Neural cell (in vitro differentiated cells): ENCODE measurements around the gene GHITM.

Experiments used
- EP300 ChIP-seq: fragments of 450-650 bp; conservative IDR thresholded peaks from 2 replicates; pipeline ENCODE4 v1.6.1; 2014; ENCODE audit warnings: antibody characterized with exemption, mild to moderate bottlenecking, moderate library complexity; ENCODE audit not compliant: poor library complexity, severe bottlenecking
- EZH2 ChIP-seq: fragments of 200-600, 300-800 bp; shearing (Covaris generic), sonication (generic); IDR thresholded peaks from 2 replicates; pipeline ENCODE4 v1.6.1; 2014; ENCODE audit warnings: antibody characterized with exemption, low read length, borderline replicate concordance, mild to moderate bottlenecking; ENCODE audit not compliant: insufficient read depth, poor library complexity, severe bottlenecking
- MXI1 ChIP-seq: fragments of 450-650 bp; conservative IDR thresholded peaks from 2 replicates; pipeline ENCODE4 v1.6.1; 2014; ENCODE audit warnings: antibody characterized with exemption, mild to moderate bottlenecking; ENCODE audit not compliant: poor library complexity, severe bottlenecking
- POLR2AphosphoS5 ChIP-seq: IDR thresholded peaks from 2 replicates; pipeline ENCODE4 v1.6.1; 2012
- TF ChIP-seq, protein P1 (sequence below): fragments of 450-650 bp; IDR thresholded peaks from 2 replicates; pipeline ENCODE4 v1.5.1; 2014; ENCODE audit warnings: antibody characterized with exemption, mild to moderate bottlenecking, moderate library complexity; ENCODE audit not compliant: poor library complexity, severe bottlenecking
- TF ChIP-seq, protein P2 (sequence below): IDR thresholded peaks from 2 replicates; pipeline ENCODE4 v1.6.1; 2012; ENCODE audit warnings: borderline replicate concordance

DNA sequence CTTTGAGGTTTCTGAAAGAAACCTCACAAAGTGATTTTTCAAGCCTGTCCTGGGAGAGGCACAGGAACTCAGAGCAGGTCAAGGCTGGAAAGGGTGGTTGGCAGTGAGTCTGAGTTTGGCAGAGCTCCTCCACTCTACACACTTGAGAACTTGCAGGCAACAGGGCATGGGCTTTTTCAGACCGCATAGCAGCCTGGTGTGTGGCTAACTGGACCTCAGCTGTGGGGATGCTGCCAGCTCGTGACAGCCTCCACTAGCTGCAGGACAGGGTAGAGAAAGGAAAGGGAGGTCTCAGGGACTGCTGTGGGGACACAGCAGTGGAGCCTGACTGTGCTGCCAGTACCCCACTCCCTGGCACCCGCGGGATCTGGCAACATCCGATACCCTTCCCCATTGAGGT lies 57.6 kb downstream of the GHITM start:
- no peak for TF ChIP-seq EP300
- no peak for TF ChIP-seq MXI1
- TF ChIP-seq, protein P1, sequence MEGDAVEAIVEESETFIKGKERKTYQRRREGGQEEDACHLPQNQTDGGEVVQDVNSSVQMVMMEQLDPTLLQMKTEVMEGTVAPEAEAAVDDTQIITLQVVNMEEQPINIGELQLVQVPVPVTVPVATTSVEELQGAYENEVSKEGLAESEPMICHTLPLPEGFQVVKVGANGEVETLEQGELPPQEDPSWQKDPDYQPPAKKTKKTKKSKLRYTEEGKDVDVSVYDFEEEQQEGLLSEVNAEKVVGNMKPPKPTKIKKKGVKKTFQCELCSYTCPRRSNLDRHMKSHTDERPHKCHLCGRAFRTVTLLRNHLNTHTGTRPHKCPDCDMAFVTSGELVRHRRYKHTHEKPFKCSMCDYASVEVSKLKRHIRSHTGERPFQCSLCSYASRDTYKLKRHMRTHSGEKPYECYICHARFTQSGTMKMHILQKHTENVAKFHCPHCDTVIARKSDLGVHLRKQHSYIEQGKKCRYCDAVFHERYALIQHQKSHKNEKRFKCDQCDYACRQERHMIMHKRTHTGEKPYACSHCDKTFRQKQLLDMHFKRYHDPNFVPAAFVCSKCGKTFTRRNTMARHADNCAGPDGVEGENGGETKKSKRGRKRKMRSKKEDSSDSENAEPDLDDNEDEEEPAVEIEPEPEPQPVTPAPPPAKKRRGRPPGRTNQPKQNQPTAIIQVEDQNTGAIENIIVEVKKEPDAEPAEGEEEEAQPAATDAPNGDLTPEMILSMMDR: no peak
- no peak for TF ChIP-seq EZH2
- no peak for TF ChIP-seq POLR2AphosphoS5
- TF ChIP-seq, protein P2, sequence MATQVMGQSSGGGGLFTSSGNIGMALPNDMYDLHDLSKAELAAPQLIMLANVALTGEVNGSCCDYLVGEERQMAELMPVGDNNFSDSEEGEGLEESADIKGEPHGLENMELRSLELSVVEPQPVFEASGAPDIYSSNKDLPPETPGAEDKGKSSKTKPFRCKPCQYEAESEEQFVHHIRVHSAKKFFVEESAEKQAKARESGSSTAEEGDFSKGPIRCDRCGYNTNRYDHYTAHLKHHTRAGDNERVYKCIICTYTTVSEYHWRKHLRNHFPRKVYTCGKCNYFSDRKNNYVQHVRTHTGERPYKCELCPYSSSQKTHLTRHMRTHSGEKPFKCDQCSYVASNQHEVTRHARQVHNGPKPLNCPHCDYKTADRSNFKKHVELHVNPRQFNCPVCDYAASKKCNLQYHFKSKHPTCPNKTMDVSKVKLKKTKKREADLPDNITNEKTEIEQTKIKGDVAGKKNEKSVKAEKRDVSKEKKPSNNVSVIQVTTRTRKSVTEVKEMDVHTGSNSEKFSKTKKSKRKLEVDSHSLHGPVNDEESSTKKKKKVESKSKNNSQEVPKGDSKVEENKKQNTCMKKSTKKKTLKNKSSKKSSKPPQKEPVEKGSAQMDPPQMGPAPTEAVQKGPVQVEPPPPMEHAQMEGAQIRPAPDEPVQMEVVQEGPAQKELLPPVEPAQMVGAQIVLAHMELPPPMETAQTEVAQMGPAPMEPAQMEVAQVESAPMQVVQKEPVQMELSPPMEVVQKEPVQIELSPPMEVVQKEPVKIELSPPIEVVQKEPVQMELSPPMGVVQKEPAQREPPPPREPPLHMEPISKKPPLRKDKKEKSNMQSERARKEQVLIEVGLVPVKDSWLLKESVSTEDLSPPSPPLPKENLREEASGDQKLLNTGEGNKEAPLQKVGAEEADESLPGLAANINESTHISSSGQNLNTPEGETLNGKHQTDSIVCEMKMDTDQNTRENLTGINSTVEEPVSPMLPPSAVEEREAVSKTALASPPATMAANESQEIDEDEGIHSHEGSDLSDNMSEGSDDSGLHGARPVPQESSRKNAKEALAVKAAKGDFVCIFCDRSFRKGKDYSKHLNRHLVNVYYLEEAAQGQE: no peak
